HepG2 (cell line): ENCODE results near the gene LDLRAP1. TPM values are rescaled to one million over a fixed set of nuclear protein-coding genes. Genes with fewer than 3 reads are reported as not detected.

Experiments used
- ATAC-seq: fragments of 200-7000 bp; cut with Tn5 transposase; 3 replicates; pipeline ENCODE4 v1.9.1; 2020; ENCODE audit warnings: mild to moderate bottlenecking, moderate library complexity
- BruUV-seq: library from RNA; stranded (reverse); fragments of 400-500 nt; replicated peaks from 2 replicates; lab custom pipeline; 2021; lab: Mats Ljungman, UMichigan
- CTCF ChIA-PET: fragments of 300-600 bp; formaldehyde crosslinking; extraction: SDS; loops from one replicate; lab custom pipeline; 2021; ENCODE audit warnings: low total read pairs, inconsistent platforms, low intra/inter-chr PET ratio; lab: Yijun Ruan, JAX
- POLR2A ChIA-PET: fragments of 350-600 bp; sonication (Branson Sonifier 250); formaldehyde crosslinking; loops from one replicate; lab custom pipeline; 2020; ENCODE audit warnings: antibody characterized with exemption, inconsistent platforms; lab: Yijun Ruan, JAX
- DNase-seq: peaks from one replicate; pipeline ENCODE4 v3.0.0-alpha.2; 2015; ENCODE audit warnings: low spot score
- FAIRE-seq: peaks from 3 replicates; lab custom pipeline; 2011; peaks lifted over from hg19 to GRCh38; lab: Jason Lieb, UNC
- H2AFZ ChIP-seq: one replicate; pipeline ENCODE4 v1.6.1; 2011; ENCODE audit warnings: low read length, inconsistent platforms
- H3K27ac ChIP-seq: fragments of 300-600 bp; 3 replicates; pipeline ENCODE4 v1.8.0; 2011; ENCODE audit warnings: mixed run types, mild to moderate bottlenecking, mixed read lengths, low read length, inconsistent platforms; ENCODE audit not compliant: insufficient read depth; ENCODE audit errors: extremely low read length
- H3K27me3 ChIP-seq, 2 experiments: fragments of 200-600 bp in 1 of 2; 2 replicates in 1 of 2; 3 replicates in 1 of 2; pipeline versions ENCODE4 v1.6.0 to v1.8.0; 2011; ENCODE audit warnings: low read length in 2 of 2, mild to moderate bottlenecking in 2 of 2, moderate library complexity in 2 of 2, inconsistent platforms in 1 of 2; ENCODE audit not compliant: insufficient read depth in 2 of 2, control insufficient read depth in 1 of 2
- H3K36me3 ChIP-seq, 2 experiments: fragments of 200-600 bp in 1 of 2; replicated peaks in 1 of 2; 2 replicates in 1 of 2; 3 replicates in 1 of 2; pipeline versions ENCODE4 v1.5.1 to v1.8.0; 2011; ENCODE audit warnings: low read length in 2 of 2, inconsistent platforms in 1 of 2; ENCODE audit not compliant: insufficient read depth in 2 of 2, control insufficient read depth in 1 of 2
- H3K4me1 ChIP-seq: 2 replicates; pipeline ENCODE4 v1.5.1; 2012; ENCODE audit warnings: low read length, inconsistent platforms; ENCODE audit not compliant: insufficient read depth
- H3K4me2 ChIP-seq: 2 replicates; pipeline ENCODE4 v1.6.0; 2011; ENCODE audit warnings: low read depth, low read length, inconsistent platforms
- H3K4me3 ChIP-seq, 3 experiments: fragments of 200-600 bp in 1 of 3; sonication (generic), shearing (Covaris generic) in 1 of 3; replicated peaks in 1 of 3; 2 replicates each; pipeline ENCODE4 v1.5.1; 2011 to 2016; ENCODE audit warnings: low read length in 3 of 3, inconsistent platforms in 2 of 3, low read depth in 2 of 3, mild to moderate bottlenecking in 2 of 3, control low read depth in 1 of 3, mixed read lengths in 1 of 3; ENCODE audit not compliant: insufficient read depth in 1 of 3
- H3K79me2 ChIP-seq: one replicate; pipeline ENCODE4 v1.6.1; 2011; ENCODE audit warnings: low read length, inconsistent platforms; ENCODE audit not compliant: insufficient read depth
- H3K9ac ChIP-seq: 2 replicates; pipeline ENCODE4 v1.6.0; 2011; ENCODE audit warnings: mild to moderate bottlenecking, low read depth, low read length, inconsistent platforms; ENCODE audit not compliant: insufficient read depth
- H3K9me3 ChIP-seq: 2 replicates; pipeline ENCODE4 v1.5.1; 2012; ENCODE audit warnings: mild to moderate bottlenecking, low read length
- H4K20me1 ChIP-seq: 2 replicates; pipeline ENCODE4 v1.6.0; 2011; ENCODE audit warnings: inconsistent platforms, mild to moderate bottlenecking, low read length, moderate library complexity; ENCODE audit not compliant: insufficient read depth
- CEBPG ChIP-seq: IDR thresholded peaks from 2 replicates; pipeline ENCODE4 v1.6.1; 2016
- GABPB1 ChIP-seq: IDR thresholded peaks from 2 replicates; pipeline ENCODE4 v1.6.1; 2016; ENCODE audit warnings: mild to moderate bottlenecking, missing genetic modification reagents, moderate library complexity, missing compliant biosample characterization
- GATA4 ChIP-seq: sonication (generic); IDR thresholded peaks from 2 replicates; pipeline ENCODE4 v1.6.1; 2016; ENCODE audit warnings: antibody characterized with exemption, low read depth, borderline replicate concordance
- HNRNPL ChIP-seq: fragments of 200-400 bp; formaldehyde crosslinking; IDR thresholded peaks from 2 replicates; pipeline ENCODE4 v1.6.1; 2017; ENCODE audit warnings: mild to moderate bottlenecking, low read depth, low read length
- MTF2 ChIP-seq: sonication (generic); formaldehyde crosslinking; IDR thresholded peaks from 2 replicates; pipeline ENCODE4 v1.5.0; 2020; ENCODE audit warnings: missing genetic modification reagents, borderline replicate concordance
- ZBTB7A ChIP-seq: sonication (generic); formaldehyde crosslinking; IDR thresholded peaks from 2 replicates; pipeline ENCODE4 v1.8.0; 2022; ENCODE audit warnings: mild to moderate bottlenecking, missing genetic modification reagents
- ZKSCAN1 ChIP-seq: fragments of 150-350 bp; IDR thresholded peaks from 2 replicates; pipeline ENCODE4 v1.6.1; 2014; ENCODE audit warnings: low read length
- ZNF256 ChIP-seq: sonication (generic); formaldehyde crosslinking; conservative IDR thresholded peaks from 2 replicates; pipeline ENCODE4 v1.4.0; 2020; ENCODE audit warnings: missing genetic modification reagents
- ZNF329 ChIP-seq: sonication (generic); formaldehyde crosslinking; IDR thresholded peaks from 2 replicates; pipeline ENCODE4 v1.9.0; 2021; ENCODE audit warnings: low read depth, mild to moderate bottlenecking, missing genetic modification reagents
- ZNF572 ChIP-seq: sonication (generic); formaldehyde crosslinking; IDR thresholded peaks from 2 replicates; pipeline ENCODE4 v1.5.1; 2020; ENCODE audit warnings: mild to moderate bottlenecking, missing genetic modification reagents
- ZNF644 ChIP-seq: IDR thresholded peaks from 2 replicates; pipeline ENCODE4 v1.6.1; 2016; ENCODE audit warnings: low read depth
- ZNF720 ChIP-seq: sonication (generic); formaldehyde crosslinking; IDR thresholded peaks from 2 replicates; pipeline ENCODE4 v1.4.0; 2020; ENCODE audit warnings: missing genetic modification reagents
- ZNF777 ChIP-seq: sonication (generic); formaldehyde crosslinking; IDR thresholded peaks from 2 replicates; pipeline ENCODE4 v1.4.0; 2020; ENCODE audit warnings: missing genetic modification reagents
- WGBS: methylation state at CpG from one replicate; pipeline ENCODE4 v1.1.6; 2017; ENCODE audit warnings: low lambda C conversion rate; 5-methylcytosine and 5-hydroxymethylcytosine counted together
- in situ Hi-C: cut with HindIII; loops from 2 replicates; pipeline ENCODE4 v1.10.0; 2017; ENCODE audit warnings: low pct_unique_long_range_greater_than_20kb; ENCODE audit not compliant: extremely low pct_ligation_motif_present
- intact Hi-C: fragments of 100-400 bp; cut with micrococcal nuclease; formaldehyde crosslinking; loops from one replicate; pipeline ENCODE4 v1.10.0; 2022; ENCODE audit not compliant: unreplicated experiment
- polyA plus RNA-seq, 8 experiments: library from polyadenylated mRNA; depleted of rRNA in 3 of 8; stranded (reverse) in 7 of 8; unstranded in 1 of 8; fragments of >200 nt; fragmentation: Illumina TruSeq in 4 of 8; extraction: Trizol in 4 of 8; gene quantifications; 2 replicates each; pipeline versions ENCODE4 v1.2.1 to v1.2.3, GENCODE V29; 2011 to 2016; ENCODE audit warnings: low read depth in 4 of 8, missing spikeins in 1 of 8, mixed read lengths in 1 of 8; ENCODE audit not compliant: insufficient read depth in 1 of 8
- total RNA-seq, 5 experiments: library from RNA; depleted of rRNA; stranded (reverse); fragments of >200 nt; fragmentation: Illumina TruSeq; extraction: Trizol; gene quantifications; 2 replicates each; pipeline ENCODE4 v1.2.3, GENCODE V29; 2016; ENCODE audit warnings: low read depth in 1 of 5
- TF ChIP-seq, protein P1 (sequence below): sonication (generic); formaldehyde crosslinking; IDR thresholded peaks from 2 replicates; pipeline ENCODE4 v1.5.0; 2020; ENCODE audit warnings: mild to moderate bottlenecking, missing genetic modification reagents
- TF ChIP-seq, protein P2 (sequence below): IDR thresholded peaks from 2 replicates; pipeline ENCODE4 v1.6.1; 2018; ENCODE audit warnings: missing genetic modification reagents, mild to moderate bottlenecking, missing compliant biosample characterization
- TF ChIP-seq, protein P3 (sequence below): sonication (generic); formaldehyde crosslinking; IDR thresholded peaks from 2 replicates; pipeline ENCODE4 v1.5.0; 2020; ENCODE audit warnings: mild to moderate bottlenecking, missing genetic modification reagents
- TF ChIP-seq, protein P4 (sequence below): sonication (generic); formaldehyde crosslinking; IDR thresholded peaks from 2 replicates; pipeline ENCODE4 v1.5.1; 2020; ENCODE audit warnings: missing genetic modification reagents, mild to moderate bottlenecking, borderline replicate concordance

LDLRAP1 gene
- total and polyA plus RNA-seq, 2 of the 13 experiments (the other 11 are each of a cell fraction or from before 2014, with no cell fraction given), result 7.2 to 12.1 TPM

DNA sequence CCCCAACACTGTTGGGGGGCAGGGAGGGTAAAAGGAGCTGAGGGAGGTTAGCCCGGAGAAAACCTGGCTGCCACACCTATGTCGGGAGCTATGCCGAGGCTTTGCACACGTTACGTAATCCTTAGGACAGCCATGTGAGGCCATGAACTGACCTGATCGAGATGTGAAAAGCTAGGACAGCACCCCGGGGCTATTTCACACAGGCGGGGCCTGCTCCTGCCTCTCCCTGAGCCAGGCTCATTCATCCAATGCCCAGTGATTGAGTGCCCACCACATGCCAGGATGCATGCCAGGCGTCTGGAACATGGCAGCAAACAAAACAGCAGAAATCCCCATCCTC lies 30.2 kb downstream of the LDLRAP1 start:
- H3K79me2 ChIP-seq, result no peaks in the 10 kb centered on the region
- ChIA-PET POLR2A (no interaction called here), CTCF (no interaction called here)
- H3K4me2 ChIP-seq, result peak overlapping the region; percentile 67
- FAIRE-seq (no peak), ATAC-seq (peak; percentile 42), DNase-seq (peak; percentile 34)
- H2AFZ ChIP-seq, result no peak overlapping the region
- peak overlapping the region in 2 of 3 experiments; percentile 33 to 52; a peak in 4 of 6 replicates for H3K4me3 ChIP-seq
- no TSS peak for BruUV-seq
- H3K27me3 ChIP-seq, result peaks cover 0 to 3% of the 10 kb centered on the region in 2 experiments; a peak in 3 of 5 replicates
- no peaks in the 10 kb centered on the region for H4K20me1 ChIP-seq
- in situ Hi-C loops, result no loop called here
- H3K4me1 ChIP-seq, result peaks cover 26% of the 10 kb centered on the region
- H3K9ac ChIP-seq, result no peak overlapping the region
- no peaks in the 10 kb centered on the region for H3K36me3 ChIP-seq
- 6% methylated on average over 2 of the region's 9 CpGs for WGBS
- H3K27ac ChIP-seq, result no peak overlapping the region
- H3K9me3 ChIP-seq, result no peaks in the 10 kb centered on the region
- intact Hi-C loops, result no loop called here
- no peak for TF ChIP-seq ZNF329 (CRISPR knock-in tag)
- TF ChIP-seq, protein P1, sequence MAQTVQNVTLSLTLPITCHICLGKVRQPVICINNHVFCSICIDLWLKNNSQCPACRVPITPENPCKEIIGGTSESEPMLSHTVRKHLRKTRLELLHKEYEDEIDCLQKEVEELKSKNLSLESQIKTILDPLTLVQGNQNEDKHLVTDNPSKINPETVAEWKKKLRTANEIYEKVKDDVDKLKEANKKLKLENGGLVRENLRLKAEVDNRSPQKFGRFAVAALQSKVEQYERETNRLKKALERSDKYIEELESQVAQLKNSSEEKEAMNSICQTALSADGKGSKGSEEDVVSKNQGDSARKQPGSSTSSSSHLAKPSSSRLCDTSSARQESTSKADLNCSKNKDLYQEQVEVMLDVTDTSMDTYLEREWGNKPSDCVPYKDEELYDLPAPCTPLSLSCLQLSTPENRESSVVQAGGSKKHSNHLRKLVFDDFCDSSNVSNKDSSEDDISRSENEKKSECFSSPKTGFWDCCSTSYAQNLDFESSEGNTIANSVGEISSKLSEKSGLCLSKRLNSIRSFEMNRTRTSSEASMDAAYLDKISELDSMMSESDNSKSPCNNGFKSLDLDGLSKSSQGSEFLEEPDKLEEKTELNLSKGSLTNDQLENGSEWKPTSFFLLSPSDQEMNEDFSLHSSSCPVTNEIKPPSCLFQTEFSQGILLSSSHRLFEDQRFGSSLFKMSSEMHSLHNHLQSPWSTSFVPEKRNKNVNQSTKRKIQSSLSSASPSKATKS, result no peak
- TF ChIP-seq ZNF777 (CRISPR knock-in tag), result no peak
- TF ChIP-seq ZNF572, result no peak
- TF ChIP-seq, protein P2, sequence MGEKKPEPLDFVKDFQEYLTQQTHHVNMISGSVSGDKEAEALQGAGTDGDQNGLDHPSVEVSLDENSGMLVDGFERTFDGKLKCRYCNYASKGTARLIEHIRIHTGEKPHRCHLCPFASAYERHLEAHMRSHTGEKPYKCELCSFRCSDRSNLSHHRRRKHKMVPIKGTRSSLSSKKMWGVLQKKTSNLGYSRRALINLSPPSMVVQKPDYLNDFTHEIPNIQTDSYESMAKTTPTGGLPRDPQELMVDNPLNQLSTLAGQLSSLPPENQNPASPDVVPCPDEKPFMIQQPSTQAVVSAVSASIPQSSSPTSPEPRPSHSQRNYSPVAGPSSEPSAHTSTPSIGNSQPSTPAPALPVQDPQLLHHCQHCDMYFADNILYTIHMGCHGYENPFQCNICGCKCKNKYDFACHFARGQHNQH, result peak; percentile 40; the same call in 1 of the 2 replicates
- TF ChIP-seq, protein P3, sequence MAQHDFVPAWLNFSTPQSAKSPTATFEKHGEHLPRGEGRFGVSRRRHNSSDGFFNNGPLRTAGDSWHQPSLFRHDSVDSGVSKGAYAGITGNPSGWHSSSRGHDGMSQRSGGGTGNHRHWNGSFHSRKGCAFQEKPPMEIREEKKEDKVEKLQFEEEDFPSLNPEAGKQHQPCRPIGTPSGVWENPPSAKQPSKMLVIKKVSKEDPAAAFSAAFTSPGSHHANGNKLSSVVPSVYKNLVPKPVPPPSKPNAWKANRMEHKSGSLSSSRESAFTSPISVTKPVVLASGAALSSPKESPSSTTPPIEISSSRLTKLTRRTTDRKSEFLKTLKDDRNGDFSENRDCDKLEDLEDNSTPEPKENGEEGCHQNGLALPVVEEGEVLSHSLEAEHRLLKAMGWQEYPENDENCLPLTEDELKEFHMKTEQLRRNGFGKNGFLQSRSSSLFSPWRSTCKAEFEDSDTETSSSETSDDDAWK (CRISPR knock-in tag), result no peak
- no peak for TF ChIP-seq ZKSCAN1
- TF ChIP-seq GABPB1 (CRISPR knock-in tag), result 0 out of 2 replicates have a peak, but pooled peaks have one; percentile 31
- TF ChIP-seq, protein P4, sequence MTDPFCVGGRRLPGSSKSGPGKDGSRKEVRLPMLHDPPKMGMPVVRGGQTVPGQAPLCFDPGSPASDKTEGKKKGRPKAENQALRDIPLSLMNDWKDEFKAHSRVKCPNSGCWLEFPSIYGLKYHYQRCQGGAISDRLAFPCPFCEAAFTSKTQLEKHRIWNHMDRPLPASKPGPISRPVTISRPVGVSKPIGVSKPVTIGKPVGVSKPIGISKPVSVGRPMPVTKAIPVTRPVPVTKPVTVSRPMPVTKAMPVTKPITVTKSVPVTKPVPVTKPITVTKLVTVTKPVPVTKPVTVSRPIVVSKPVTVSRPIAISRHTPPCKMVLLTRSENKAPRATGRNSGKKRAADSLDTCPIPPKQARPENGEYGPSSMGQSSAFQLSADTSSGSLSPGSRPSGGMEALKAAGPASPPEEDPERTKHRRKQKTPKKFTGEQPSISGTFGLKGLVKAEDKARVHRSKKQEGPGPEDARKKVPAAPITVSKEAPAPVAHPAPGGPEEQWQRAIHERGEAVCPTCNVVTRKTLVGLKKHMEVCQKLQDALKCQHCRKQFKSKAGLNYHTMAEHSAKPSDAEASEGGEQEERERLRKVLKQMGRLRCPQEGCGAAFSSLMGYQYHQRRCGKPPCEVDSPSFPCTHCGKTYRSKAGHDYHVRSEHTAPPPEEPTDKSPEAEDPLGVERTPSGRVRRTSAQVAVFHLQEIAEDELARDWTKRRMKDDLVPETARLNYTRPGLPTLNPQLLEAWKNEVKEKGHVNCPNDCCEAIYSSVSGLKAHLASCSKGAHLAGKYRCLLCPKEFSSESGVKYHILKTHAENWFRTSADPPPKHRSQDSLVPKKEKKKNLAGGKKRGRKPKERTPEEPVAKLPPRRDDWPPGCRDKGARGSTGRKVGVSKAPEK, result 0 out of 2 replicates have a peak, but pooled peaks have one; percentile 21
- TF ChIP-seq GATA4, result no peak
- no peak for TF ChIP-seq ZBTB7A (CRISPR knock-in tag)
- peak; percentile 69 for TF ChIP-seq CEBPG (CRISPR knock-in tag)
- peak; percentile 75; the same call in 1 of the 2 replicates for TF ChIP-seq HNRNPL
- TF ChIP-seq ZNF256, result no peak
- no peak for TF ChIP-seq ZNF720 (CRISPR knock-in tag)
- TF ChIP-seq MTF2 (CRISPR knock-in tag), result no peak
- TF ChIP-seq ZNF644 (CRISPR knock-in tag), result no peak
